Esophagus (tissue), 2 donors: ENCODE measurements around the gene SCAMP5. TPM values are rescaled to one million over a fixed set of nuclear protein-coding genes. Genes with fewer than 3 reads are reported as not detected.

Source experiments
- H3K27ac ChIP-seq, 2 donors: one replicate each; pipeline ENCODE4 v1.5.1; 2013; ENCODE audit warnings: low read depth in 2 of 2, mild to moderate bottlenecking in 2 of 2, inconsistent platforms in 1 of 2, low read length in 1 of 2, moderate library complexity in 1 of 2
- H3K27me3 ChIP-seq, 2 donors: one replicate each; pipeline ENCODE4 v1.6.1; 2013; ENCODE audit warnings: low read length in 2 of 2, control low read depth in 1 of 2, mild to moderate bottlenecking in 1 of 2; ENCODE audit not compliant: insufficient read depth in 2 of 2, control insufficient read depth in 1 of 2
- H3K36me3 ChIP-seq, 2 donors: one replicate each; pipeline ENCODE4 v1.6.1; 2013; ENCODE audit warnings: low read length in 1 of 2; ENCODE audit not compliant: control insufficient read depth in 2 of 2, insufficient read depth in 2 of 2
- H3K4me1 ChIP-seq, 2 donors: one replicate each; pipeline ENCODE4 v1.6.1; 2013; ENCODE audit warnings: low read length in 1 of 2; ENCODE audit not compliant: control insufficient read depth in 2 of 2, insufficient read depth in 2 of 2
- H3K4me3 ChIP-seq, 2 donors: one replicate each; pipeline ENCODE4 v1.5.1; 2013; ENCODE audit warnings: low read length in 2 of 2, mild to moderate bottlenecking in 2 of 2, low read depth in 1 of 2, moderate library complexity in 1 of 2
- H3K9me3 ChIP-seq, 2 donors: one replicate each; pipeline ENCODE4 v1.6.1; 2013; ENCODE audit warnings: mild to moderate bottlenecking in 2 of 2, low read depth in 1 of 2, low read length in 1 of 2, moderate library complexity in 1 of 2; ENCODE audit not compliant: control insufficient read depth in 2 of 2, insufficient read depth in 1 of 2
- WGBS, 2 donors: extraction: QIAGEN DNeasy Blood & Tissue Kit; methylation state at CpG; one replicate each; pipeline ENCODE4 v1.1.7; 2013; 5-methylcytosine and 5-hydroxymethylcytosine counted together
- polyA plus RNA-seq, 2 donors: library from polyadenylated mRNA; stranded (reverse); fragments of 200-250 nt; gene quantifications; one replicate each; pipeline ENCODE4 v1.2.3, GENCODE V29; 2013
- donor health status: healthy with polysubstance abuse.
- donor health status: Bipolar disorder and iron deficiency.

Gene SCAMP5
- polyA plus RNA-seq, 2 donors, result 0.24 to 0.41 TPM

DNA sequence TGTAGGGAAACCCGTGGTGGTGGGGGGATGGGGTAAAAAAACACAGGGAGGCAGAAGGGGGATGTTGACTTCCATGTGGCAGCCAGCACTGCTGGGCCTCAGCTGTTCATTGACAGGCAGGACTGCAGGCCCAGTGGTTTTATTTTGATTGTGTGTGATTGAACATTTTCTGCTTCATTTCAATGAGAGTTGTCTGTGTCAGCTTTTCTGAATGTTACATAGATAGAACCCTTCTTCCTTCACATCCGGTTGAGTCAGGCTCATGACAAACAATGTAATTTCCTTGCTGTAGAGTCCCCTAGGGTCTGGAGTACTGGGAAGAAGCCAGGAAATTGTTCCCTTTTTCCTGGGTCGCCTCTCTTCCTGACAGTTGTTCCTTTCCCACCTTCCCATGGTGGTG lies 30.6 kb upstream of the SCAMP5 start:
- Histone ChIP-seq H3K4me3 (no peak overlapping the region), H3K27me3 (no peaks in the 10 kb centered on the region), H3K9me3 (no peaks in the 10 kb centered on the region), H3K27ac (peak overlapping the region in 1 of 2 donors; percentile 16), H3K4me1 (no peaks in the 10 kb centered on the region), H3K36me3 (no peaks in the 10 kb centered on the region)
- WGBS, 2 donors, result 16% methylated on average over 3 of the region's 3 CpGs

DNA sequence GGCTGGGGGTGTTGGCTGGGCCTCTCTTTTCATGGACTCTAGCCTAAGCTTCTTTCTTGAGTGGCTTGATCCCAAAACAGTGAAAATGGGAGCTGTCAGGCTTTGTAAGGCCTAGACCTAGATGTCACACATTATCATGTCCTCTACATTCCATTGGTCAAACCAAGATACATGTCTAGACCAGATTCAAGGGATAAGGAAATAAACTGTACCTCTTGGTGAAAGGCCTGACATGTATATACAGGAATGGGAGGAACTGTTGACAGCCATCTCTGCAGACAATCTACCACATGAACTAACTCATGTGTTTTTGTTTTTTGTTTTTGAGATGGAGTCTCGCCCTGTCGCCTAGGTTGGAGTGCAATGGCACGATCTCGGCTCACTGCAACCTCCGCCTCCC lies 27.7 kb upstream of the SCAMP5 start:
- H3K27me3 ChIP-seq, result no peaks in the 10 kb centered on the region
- H3K9me3 ChIP-seq, result no peaks in the 10 kb centered on the region
- no peak overlapping the region for H3K4me3 ChIP-seq
- 85 to 93% methylated on average over 5 of the region's 5 CpGs for WGBS, 2 donors
- no peaks in the 10 kb centered on the region for H3K36me3 ChIP-seq
- H3K27ac ChIP-seq, result no peak overlapping the region
- H3K4me1 ChIP-seq, result no peaks in the 10 kb centered on the region

DNA sequence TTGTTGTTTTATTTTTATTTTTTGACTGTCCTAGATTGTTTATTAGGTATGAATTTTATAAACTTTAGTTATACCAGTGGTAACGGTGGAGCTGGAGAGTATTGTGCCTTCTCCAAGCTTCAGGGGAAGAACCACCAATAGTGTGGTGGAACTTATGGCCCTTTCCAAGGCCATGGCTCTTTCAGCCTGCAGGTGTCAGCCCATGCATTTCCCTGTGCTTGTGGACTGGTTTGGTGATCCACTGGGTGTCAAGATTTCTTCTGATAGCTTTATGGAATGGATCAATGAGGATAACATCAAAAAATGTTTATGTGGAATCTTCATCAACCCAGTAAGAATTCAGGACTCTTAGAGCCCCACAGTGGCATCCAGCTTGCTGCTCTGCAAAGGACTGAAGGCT lies 19.2 kb upstream of the SCAMP5 start:
- WGBS, 2 donors, result 75 to 76% methylated on average over 1 of the region's 1 CpG
- H3K36me3 ChIP-seq, result no peaks in the 10 kb centered on the region
- no peaks in the 10 kb centered on the region for H3K9me3 ChIP-seq

DNA sequence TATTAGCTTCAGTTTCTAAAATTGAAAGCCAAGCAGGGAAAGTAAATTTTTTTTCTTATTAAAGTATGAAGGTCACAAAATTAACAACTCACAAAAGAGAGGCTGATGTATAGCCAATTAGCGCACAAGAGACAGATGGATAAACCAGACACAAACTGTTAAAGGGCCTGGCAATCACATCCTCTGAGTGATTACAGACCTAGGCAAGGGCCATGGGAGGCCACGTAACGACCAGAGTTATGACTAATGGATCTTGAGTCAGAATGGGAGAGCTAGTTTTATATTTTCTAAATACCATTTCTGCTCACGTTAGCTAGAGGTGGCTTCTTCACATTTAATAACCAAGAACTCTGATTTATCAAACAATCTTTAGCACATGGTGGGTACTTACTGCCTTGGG lies 17.8 kb upstream of the SCAMP5 start:
- Histone ChIP-seq H3K36me3 (no peaks in the 10 kb centered on the region), H3K9me3 (no peaks in the 10 kb centered on the region), H3K27ac (no peak overlapping the region), H3K4me3 (no peak overlapping the region), H3K27me3 (no peaks in the 10 kb centered on the region), H3K4me1 (no peaks in the 10 kb centered on the region)
- 52 to 56% methylated on average over 4 of the region's 4 CpGs for WGBS, 2 donors

More for the DNA sequence above, 19.2 kb upstream of the SCAMP5 start:
- Histone ChIP-seq H3K27ac (no peak overlapping the region), H3K4me1 (no peaks in the 10 kb centered on the region), H3K27me3 (no peaks in the 10 kb centered on the region), H3K4me3 (no peak overlapping the region)

DNA sequence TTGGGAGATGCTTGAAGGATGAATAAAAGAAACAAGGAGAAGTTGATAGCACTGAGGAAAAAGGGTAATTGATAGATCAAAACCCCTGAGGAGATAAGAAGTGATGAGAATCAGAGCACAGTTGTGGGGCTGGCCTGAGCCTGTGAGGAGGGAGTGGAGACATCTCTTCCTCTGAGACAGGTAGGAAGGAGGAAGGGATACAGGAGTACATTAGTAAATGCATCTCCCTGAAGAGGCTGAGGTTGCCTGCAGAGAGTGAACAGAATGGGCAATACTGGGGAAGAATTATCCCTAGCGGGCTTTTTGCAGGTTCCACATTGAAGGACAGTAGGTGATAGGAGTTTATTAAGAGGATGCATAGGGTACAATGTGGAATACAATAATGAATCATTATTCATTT lies 17.3 kb upstream of the SCAMP5 start:
- H3K9me3 ChIP-seq, result no peaks in the 10 kb centered on the region
- 88 to 93% methylated on average over 1 of the region's 1 CpG for WGBS, 2 donors
- no peak overlapping the region for H3K4me3 ChIP-seq
- no peak overlapping the region for H3K27ac ChIP-seq
- no peaks in the 10 kb centered on the region for H3K27me3 ChIP-seq
- no peaks in the 10 kb centered on the region for H3K36me3 ChIP-seq
- H3K4me1 ChIP-seq, result no peaks in the 10 kb centered on the region

DNA sequence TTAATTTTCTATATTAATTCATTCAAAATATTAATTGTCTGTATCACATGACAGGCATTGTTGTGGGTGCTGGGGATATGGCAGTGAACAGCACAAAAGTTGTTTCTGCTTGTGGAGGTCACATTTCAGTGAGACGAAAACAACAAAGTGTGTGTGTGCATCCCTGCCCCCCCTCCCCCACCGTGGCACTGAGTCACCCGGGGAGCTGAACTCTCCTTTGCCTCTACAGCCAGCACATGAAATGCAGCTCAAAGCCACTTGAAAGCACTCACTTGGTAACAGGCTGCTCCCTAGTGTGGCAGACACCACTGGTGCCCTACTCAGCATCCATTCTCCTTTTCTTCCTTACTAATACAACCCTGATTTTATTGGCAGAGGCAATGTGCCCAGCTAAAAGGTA lies 16.9 kb upstream of the SCAMP5 start:
- Histone ChIP-seq H3K9me3 (no peaks in the 10 kb centered on the region), H3K36me3 (no peaks in the 10 kb centered on the region), H3K4me3 (no peak overlapping the region), H3K27ac (no peak overlapping the region), H3K27me3 (no peaks in the 10 kb centered on the region), H3K4me1 (no peaks in the 10 kb centered on the region)
- WGBS, 2 donors, result 31 to 32% methylated on average over 3 of the region's 3 CpGs

DNA sequence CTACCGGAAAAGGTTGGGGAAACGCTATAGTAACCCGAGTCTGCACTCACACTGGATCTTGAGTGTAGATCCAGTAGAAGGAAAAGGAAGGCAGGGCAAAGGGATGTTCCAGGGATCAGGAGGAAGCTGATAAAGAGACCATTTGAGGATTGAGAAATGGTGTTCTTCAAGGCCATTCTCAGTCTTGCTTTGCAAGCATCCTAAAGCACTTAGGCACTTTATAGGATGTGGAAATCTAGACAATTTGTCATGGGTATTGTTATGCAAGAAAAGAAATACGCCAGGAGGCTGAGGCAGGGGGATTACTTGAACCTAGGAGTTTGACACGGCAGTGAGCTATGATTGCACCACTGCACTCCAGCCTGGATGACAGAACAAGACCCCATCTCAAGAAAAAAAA lies 13.2 kb upstream of the SCAMP5 start:
- Histone ChIP-seq H3K4me3 (no peak overlapping the region), H3K27me3 (peaks cover 0 to 3% of the 10 kb centered on the region in 2 donors), H3K4me1 (no peaks in the 10 kb centered on the region), H3K27ac (no peak overlapping the region), H3K36me3 (no peaks in the 10 kb centered on the region), H3K9me3 (no peaks in the 10 kb centered on the region)
- 74 to 76% methylated on average over 5 of the region's 5 CpGs for WGBS, 2 donors

DNA sequence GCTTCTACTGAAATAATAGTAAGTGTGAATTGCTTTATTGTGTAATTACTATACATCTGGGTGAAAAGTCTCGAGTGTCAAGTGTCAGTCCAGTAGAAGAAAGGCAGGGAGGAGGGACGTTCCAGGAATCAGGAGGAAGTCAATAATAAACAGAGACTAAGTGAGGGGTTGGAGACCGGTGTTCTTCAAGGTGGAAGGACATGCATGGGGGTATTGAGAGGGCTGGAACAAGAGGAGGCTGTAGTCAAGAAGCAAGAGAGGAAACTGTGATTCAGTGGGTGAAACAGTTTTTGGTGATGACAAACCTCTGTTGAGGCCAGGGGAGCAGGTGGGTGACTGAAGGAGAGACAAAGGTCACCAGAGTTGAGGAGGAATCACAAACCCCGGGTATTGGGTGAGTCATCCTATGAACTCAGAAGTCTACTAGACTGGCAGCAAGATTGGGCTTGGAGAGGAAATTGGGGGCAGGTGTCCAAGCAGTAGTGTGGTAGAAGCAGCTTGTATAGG lies 11.6 kb upstream of the SCAMP5 start:
- H3K4me3 ChIP-seq, result no peak overlapping the region
- H3K36me3 ChIP-seq, result no peaks in the 10 kb centered on the region
- no peaks in the 10 kb centered on the region for H3K4me1 ChIP-seq
- H3K27ac ChIP-seq, result no peak overlapping the region
- WGBS, 2 donors, result 25 to 31% methylated on average over 4 of the region's 4 CpGs
- H3K9me3 ChIP-seq, result no peaks in the 10 kb centered on the region
- H3K27me3 ChIP-seq, result peaks cover 0 to 5% of the 10 kb centered on the region in 2 donors

DNA sequence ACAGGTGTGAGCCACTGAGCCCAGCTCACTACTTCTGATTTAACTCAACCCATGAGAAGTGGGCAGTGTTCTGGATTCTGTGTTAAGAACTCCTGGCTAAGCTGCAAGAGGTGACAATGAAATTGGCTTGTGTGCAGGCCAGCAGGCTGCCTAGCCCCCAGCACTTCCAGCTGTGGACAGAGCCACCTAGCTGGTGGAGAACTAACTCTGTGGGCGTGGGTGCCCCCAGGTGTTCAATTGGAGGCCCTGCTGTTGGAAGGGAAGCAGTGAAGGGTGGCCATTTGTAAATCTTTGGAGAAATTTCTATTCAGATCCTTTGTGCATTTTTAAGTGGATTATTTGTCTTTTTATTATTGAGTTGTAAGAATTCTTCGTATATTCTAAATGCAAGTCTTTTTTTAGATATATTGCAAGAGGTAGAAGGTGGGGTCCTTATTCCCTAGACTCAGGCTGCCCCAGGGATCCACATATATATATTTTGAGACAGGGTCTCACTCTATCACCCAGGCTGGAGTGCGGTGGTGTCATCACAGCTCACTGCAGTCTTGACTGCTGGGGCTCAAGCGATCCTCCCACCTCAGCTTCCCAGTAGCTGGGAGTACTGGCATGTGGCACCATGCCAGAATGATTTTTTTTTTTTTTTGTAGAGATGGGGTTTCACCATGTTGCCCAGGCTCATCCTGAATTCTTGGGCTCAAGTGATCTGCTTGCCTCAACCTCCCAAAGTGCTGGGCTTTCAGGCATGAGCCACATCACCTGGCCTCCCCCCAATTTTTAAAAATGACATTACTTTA lies 7.2 kb upstream of the SCAMP5 start:
- WGBS, 2 donors, result 39 to 43% methylated on average over 4 of the region's 4 CpGs
- H3K36me3 ChIP-seq, result no peaks in the 10 kb centered on the region
- H3K27me3 ChIP-seq, result peaks cover 0 to 5% of the 10 kb centered on the region in 2 donors
- no peaks in the 10 kb centered on the region for H3K4me1 ChIP-seq
- no peak overlapping the region for H3K4me3 ChIP-seq
- H3K27ac ChIP-seq, result no peak overlapping the region
- no peaks in the 10 kb centered on the region for H3K9me3 ChIP-seq

DNA sequence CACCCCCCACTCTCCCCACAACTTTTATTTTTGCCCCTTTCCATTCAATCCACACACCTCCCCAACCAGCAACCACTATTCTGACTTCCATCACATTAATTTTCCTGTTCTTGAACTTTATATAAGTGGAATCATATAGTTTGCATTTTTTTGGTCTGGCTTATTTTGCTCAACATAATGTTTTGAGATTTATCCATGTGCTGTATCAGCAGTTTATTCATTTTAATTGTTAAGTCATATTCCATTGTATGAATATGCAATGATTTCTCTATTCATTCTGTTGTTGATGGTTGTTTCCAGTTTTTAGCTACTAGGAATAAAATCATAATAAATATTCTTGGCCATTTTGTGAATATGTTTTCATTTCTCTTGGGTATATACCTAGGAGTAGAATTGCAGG lies 5.8 kb upstream of the SCAMP5 start:
- H3K27ac ChIP-seq, result no peak overlapping the region
- no peaks in the 10 kb centered on the region for H3K36me3 ChIP-seq
- no peaks in the 10 kb centered on the region for H3K4me1 ChIP-seq
- H3K9me3 ChIP-seq, result no peaks in the 10 kb centered on the region
- no peak overlapping the region for H3K4me3 ChIP-seq
- H3K27me3 ChIP-seq, result peaks cover 0 to 3% of the 10 kb centered on the region in 2 donors
